Type B pancreatic cell (in vitro differentiated cells): ENCODE measurements around the gene C3orf20. TPM values are rescaled to one million over a fixed set of nuclear protein-coding genes. Genes with fewer than 3 reads are reported as not detected.

ENCODE experiments used
- DNase-seq: peaks from one replicate; pipeline ENCODE4 v3.0.0; 2021; ENCODE audit warnings: mixed read lengths; ENCODE audit not compliant: unreplicated experiment; ENCODE audit errors: extremely low spot score
- H3K27ac Mint-ChIP-seq: 2 replicates; pipeline ENCODE4 v1.8.0; 2021; ENCODE audit warnings: mild to moderate bottlenecking, mixed read lengths
- H3K27me3 Mint-ChIP-seq: 2 replicates; pipeline ENCODE4 v1.8.0; 2021; ENCODE audit warnings: mixed read lengths
- H3K36me3 Mint-ChIP-seq: 2 replicates; pipeline ENCODE4 v1.8.0; 2021; ENCODE audit warnings: mixed read lengths
- H3K4me1 Mint-ChIP-seq: one replicate; pipeline ENCODE4 v1.8.0; 2021; ENCODE audit warnings: mixed read lengths; ENCODE audit not compliant: unreplicated experiment
- H3K4me3 Mint-ChIP-seq: 2 replicates; pipeline ENCODE4 v1.8.0; 2021; ENCODE audit warnings: mild to moderate bottlenecking, mixed read lengths
- H3K9me3 Mint-ChIP-seq: 2 replicates; pipeline ENCODE4 v1.8.0; 2021; ENCODE audit warnings: mixed read lengths
- CTCF ChIP-seq: fragments of 200-600 bp; sonication (generic); conservative IDR thresholded peaks from 2 replicates; pipeline ENCODE4 v1.5.0; 2021; ENCODE audit warnings: antibody characterized with exemption, mild to moderate bottlenecking
- total RNA-seq: library from RNA; stranded (reverse); gene quantifications from 2 replicates; pipeline ENCODE4 v1.2.1, GENCODE V29; 2021; ENCODE audit warnings: low replicate concordance

The C3orf20 gene
- total RNA-seq, 1 donor from 2014 or later = 0.24 TPM

- no peaks in the 10 kb centered on the region for H3K36me3 Mint-ChIP-seq
Measured at GRCh38 chr3:14689247-14689980, 14.5 kb downstream of the C3orf20 start.

DNA sequence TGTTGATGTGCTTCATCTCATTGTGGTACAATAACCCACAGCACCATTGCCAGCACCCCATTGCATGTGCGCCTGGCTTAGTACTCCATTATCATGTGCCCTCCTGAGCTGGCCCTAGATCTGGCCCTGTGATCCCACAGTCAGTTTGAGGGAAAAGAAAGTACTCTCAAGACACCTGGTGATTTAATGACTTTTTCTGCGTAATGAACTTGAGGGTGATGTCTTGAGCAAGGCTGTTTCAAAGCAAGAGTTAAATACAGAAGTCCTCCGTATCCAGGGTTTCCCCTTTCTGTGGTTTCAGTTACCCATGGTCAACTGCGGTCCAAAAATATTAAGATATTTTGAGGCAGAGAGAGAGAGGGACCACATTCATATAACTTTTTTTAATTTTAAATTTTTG, 16.3 kb downstream of the C3orf20 start:
- no peak for DNase-seq
- no peak overlapping the region for H3K4me3 Mint-ChIP-seq
- no peaks in the 10 kb centered on the region for H3K9me3 Mint-ChIP-seq
- no peaks in the 10 kb centered on the region for H3K36me3 Mint-ChIP-seq
- no peak for TF ChIP-seq CTCF
- H3K4me1 Mint-ChIP-seq = no peaks in the 10 kb centered on the region
- peaks cover 35% of the 10 kb centered on the region for H3K27me3 Mint-ChIP-seq
- H3K27ac Mint-ChIP-seq = no peak overlapping the region

More at GRCh38 chr3:14689247-14689980, 14.5 kb downstream of the C3orf20 start:
- no peak overlapping the region for H3K4me3 Mint-ChIP-seq
- TF ChIP-seq CTCF = no peak
- peaks cover 30% of the 10 kb centered on the region for H3K27me3 Mint-ChIP-seq
- no peak overlapping the region for H3K27ac Mint-ChIP-seq
- H3K4me1 Mint-ChIP-seq = no peaks in the 10 kb centered on the region
- no peaks in the 10 kb centered on the region for H3K9me3 Mint-ChIP-seq
- no peak for DNase-seq

DNA sequence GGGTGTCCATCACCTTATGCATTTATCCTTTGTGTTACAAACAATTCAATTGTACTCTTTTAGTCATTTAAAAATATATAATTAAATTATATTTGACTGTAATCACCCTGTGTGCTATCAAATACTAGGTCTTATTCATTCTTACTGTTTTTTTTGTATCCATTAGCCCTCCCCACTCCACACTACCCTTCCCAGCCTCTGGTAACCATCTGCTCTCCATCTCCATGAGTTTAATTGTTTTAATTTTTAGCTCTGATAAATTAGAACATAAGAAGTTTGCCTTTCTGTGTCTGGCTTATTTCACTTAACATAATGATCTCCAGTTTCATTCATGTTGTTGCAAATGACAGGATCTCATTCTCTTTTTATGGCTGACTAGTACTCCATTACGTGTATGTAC, 16.8 kb downstream of the C3orf20 start:
- TF ChIP-seq CTCF = no peak
- Mint-ChIP-seq H3K36me3 (no peaks in the 10 kb centered on the region), H3K27me3 (peaks cover 35% of the 10 kb centered on the region), H3K9me3 (no peaks in the 10 kb centered on the region), H3K27ac (no peak overlapping the region), H3K4me1 (no peaks in the 10 kb centered on the region), H3K4me3 (no peak overlapping the region)
- DNase-seq = no peak

DNA sequence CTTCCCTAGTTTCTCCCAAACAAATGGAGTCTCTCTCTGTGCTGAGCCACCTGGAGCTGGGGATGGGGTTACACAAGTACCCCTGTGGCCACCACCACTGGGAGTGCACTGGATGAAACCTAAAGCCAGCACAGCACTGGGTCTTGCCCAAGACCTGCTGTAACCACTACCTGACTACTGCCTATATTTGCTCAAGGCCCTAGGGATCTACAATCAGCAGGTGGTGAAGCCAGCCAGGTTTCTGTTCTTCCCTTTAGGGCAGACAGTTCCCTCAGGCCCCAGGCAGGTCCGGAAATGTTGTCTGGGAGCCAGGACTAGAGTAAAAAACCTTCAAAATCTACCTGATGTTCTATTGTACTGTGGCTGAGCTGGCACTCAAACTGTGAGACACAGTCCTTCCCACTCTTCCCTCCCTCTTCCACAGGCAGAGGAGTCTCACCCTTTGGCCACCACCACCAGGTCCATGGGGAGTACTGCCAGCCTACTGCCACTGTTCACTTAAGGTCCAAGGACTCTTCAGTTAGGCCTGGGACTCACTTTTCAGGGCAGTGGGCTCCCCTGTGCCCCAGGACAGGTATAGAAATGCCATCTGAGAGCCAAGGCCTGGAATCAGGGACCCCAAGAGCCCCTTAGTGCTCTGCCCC, 23.8 kb downstream of the C3orf20 start:
- Mint-ChIP-seq H3K4me3 (no peak overlapping the region), H3K36me3 (no peaks in the 10 kb centered on the region), H3K9me3 (no peaks in the 10 kb centered on the region), H3K27ac (no peak overlapping the region), H3K27me3 (peaks cover 10% of the 10 kb centered on the region), H3K4me1 (no peaks in the 10 kb centered on the region)
- DNase-seq = no peak
- no peak for TF ChIP-seq CTCF

DNA sequence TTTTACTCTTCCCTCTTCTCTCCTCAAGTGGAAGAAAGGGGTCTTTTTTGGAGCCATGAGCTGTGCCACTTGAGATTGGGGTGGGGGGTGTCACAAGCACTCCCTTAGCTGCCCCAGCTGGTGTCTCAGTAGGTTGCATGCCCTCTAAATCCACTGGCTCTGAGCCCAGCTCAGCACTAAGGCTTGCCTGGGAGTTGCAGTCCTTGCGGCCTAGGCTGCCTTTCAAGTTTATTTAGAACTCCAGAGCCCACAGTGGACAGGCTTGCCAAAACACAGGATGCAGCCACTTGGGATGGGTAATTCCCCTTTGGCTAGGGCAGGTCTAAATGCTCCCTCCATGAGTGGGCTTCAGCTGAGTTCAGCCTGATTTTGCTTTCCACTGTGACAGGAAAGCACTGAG, 24.7 kb downstream of the C3orf20 start:
- Mint-ChIP-seq H3K36me3 (no peaks in the 10 kb centered on the region), H3K27me3 (peaks cover 6% of the 10 kb centered on the region), H3K4me3 (no peak overlapping the region), H3K27ac (no peak overlapping the region), H3K9me3 (no peaks in the 10 kb centered on the region), H3K4me1 (no peaks in the 10 kb centered on the region)
- DNase-seq = no peak
- TF ChIP-seq CTCF = no peak
